T47D (cell line): Measurements from ENCODE around the gene BEAN1.
"Not testable (repeated sequence)": the region's sequence is repeated elsewhere in the genome, so short reads cannot be mapped to it uniquely, and the experiment has no call there.

Source experiments
- DNase-seq, 2 experiments: peaks; one replicate each; pipeline versions ENCODE4 v3.0.0 to v3.0.0-alpha.2; 2011 to 2012; ENCODE audit warnings: low read depth in 1 of 2, low spot score in 1 of 2
- JUND ChIP-seq: IDR thresholded peaks from 2 replicates; pipeline ENCODE4 v1.6.1; 2012; ENCODE audit warnings: low read depth
- in situ Hi-C: cut with HindIII; loops from 2 replicates; pipeline ENCODE4 v1.10.0; 2016; ENCODE audit warnings: low sequenced_read_pairs, low pct_unique_long_range_greater_than_20kb

Gene BEAN1

DNA sequence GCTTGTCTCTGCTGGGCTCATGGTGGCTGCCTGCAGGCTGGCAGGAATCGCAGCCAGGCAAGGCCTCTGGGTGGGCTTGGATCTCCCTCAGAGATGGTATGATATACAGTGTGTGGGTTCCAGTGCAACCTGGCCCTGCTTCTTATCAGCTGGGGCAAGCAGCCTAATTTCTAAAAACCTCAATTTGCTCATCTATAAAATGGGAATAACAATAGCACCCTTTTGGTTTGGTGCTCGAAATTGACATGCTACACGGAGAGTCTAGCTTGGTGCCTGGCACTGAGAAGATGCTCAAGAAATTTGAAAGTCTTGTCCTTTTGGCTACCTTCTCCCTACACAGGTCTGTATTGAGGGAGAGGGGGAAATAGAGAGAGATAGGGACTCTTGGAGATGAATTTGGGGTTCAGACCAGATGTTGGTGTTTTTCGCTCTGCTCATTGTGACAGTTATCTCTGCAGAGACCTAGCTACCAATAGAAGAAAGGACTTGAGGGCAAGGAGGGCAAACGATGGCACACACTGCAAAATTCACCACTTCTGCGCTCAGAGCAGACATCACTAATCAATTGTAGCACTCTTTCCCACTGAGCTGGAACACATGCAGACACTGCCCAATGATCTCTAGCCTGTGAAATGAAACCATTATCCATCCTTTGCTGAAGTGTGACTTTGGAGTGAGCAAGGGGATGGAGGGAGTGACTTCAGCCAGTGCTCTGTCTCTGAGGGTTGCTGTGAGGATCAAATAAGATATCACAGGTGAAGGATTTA lies 15.6 kb downstream of the BEAN1 start:
- in situ Hi-C loops, result no loop called here
- DNase-seq, result no peak
- TF ChIP-seq JUND, result no peak

DNA sequence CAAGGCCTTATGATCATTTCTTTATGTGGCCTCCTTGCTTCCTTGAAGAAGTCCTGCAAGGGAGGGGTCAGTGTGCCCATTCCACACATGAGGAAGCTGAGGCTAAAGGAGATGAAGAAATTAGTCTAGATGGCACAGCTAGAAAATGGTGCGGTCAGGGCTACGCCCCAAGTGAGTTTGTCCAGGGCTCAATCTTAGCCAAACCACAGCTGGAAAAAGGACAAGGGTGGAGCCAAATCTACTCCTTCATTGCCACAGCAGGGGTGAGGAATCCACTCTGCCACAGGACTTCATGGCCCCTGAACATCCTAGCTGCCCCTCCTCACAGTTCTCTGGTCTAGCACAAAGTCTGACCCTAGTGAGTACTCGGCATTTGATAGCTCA lies 16.2 kb downstream of the BEAN1 start:
- no peak for TF ChIP-seq JUND
- in situ Hi-C loops, result no loop called here
- no peak for DNase-seq

- in situ Hi-C loops, result no loop called here
- peak in 1 of 2 experiments; percentile 23 for DNase-seq
Measured at GRCh38 chr16:66444049-66444481, 17.0 kb downstream of the BEAN1 start.

GRCh38 chr16:66446737-66447136 lies 19.6 kb downstream of the BEAN1 start:
- TF ChIP-seq JUND, result no peak
- in situ Hi-C loops, result no loop called here
- DNase-seq, result no peak

More at GRCh38 chr16:66444049-66444481, 17.0 kb downstream of the BEAN1 start:
- TF ChIP-seq JUND, result no peak

- no peak for TF ChIP-seq JUND
- DNase-seq, result no peak
- in situ Hi-C loops, result no loop called here
Measured at GRCh38 chr16:66447491-66447890, 20.4 kb downstream of the BEAN1 start.

- TF ChIP-seq JUND, result no peak
- no peak for DNase-seq
- in situ Hi-C loops, result no loop called here
Measured at GRCh38 chr16:66451548-66451947, 24.5 kb downstream of the BEAN1 start.

GRCh38 chr16:66453230-66453629 lies 26.1 kb downstream of the BEAN1 start:
- in situ Hi-C loops, DNase-seq: not testable (repeated sequence)

DNA sequence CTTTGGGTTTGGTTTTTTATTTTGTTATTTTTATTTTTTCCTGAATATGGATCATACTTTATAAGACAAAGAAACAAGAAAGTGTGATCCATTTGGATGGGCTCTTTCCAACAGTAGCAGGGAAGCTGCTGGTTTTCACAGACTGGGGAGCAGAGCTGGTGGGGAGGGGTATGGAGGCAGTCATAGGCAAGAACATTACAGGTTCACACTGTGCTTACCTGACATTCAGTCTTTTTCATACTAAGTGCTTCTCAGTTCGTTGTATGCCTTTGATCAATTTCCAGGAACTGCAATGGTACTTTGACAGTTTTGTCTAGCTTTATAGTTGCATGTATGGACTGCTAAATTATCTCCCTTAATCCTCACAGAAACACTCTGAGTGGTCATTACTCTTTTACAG lies 27.7 kb downstream of the BEAN1 start:
- TF ChIP-seq JUND, result no peak
- no peak for DNase-seq
- in situ Hi-C loops, result no loop called here

GRCh38 chr16:66455970-66456369 lies 28.9 kb downstream of the BEAN1 start:
- in situ Hi-C loops, result no loop called here
- peak in 1 of 2 experiments; percentile 22 for DNase-seq
- TF ChIP-seq JUND, result no peak

- DNase-seq, result peak in 1 of 2 experiments; percentile 19
- in situ Hi-C loops, result no loop called here
- no peak for TF ChIP-seq JUND
Measured at GRCh38 chr16:66457888-66458287, 30.8 kb downstream of the BEAN1 start.

- no peak for DNase-seq
- TF ChIP-seq JUND, result no peak
- in situ Hi-C loops, result no loop called here
Measured at GRCh38 chr16:66458292-66458691, 31.2 kb downstream of the BEAN1 start.

DNA sequence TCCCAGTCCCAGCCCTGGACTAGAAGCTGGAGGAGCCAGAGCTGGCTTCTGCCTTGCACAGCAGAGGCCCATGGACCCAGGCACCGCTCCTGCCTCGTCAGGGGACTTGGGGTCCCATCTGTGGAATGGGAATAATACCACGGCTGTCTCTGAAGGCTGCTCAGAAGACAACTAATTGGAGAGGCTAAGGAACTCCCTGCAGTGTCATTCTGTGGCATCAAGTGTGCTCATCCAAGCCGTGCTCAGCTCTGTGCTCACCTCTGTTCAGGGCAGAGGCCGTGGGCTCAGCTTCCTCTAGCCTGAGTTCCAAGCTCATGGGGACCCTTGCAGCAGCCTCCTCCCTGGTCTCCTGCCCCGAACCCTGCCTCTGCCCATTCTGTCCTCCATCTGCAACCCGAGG lies 31.8 kb downstream of the BEAN1 start:
- DNase-seq, result no peak
- no peak for TF ChIP-seq JUND
- in situ Hi-C loops, result no loop called here

DNA sequence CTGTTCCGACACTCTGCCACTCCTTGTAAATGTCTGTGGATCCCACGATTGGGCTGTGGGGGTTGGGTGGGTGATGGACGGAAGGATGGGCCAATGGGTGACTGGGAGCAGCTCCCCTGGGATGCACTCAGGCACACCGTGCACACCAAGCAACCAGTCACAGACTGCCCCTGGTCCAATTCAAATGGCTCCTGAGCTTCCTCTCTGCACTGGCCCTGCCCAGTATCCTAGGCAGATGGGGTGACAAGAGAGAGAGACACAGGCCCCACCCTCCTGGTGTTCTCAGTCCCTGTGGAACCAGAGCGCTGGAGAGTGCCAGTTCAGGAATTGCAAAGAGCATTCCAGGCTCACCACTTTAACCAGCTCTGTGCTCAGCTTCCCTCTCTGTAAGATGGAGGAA lies 32.8 kb downstream of the BEAN1 start:
- peak in 1 of 2 experiments; percentile 70 for DNase-seq
- no peak for TF ChIP-seq JUND
- in situ Hi-C loops, result no loop called here

DNA sequence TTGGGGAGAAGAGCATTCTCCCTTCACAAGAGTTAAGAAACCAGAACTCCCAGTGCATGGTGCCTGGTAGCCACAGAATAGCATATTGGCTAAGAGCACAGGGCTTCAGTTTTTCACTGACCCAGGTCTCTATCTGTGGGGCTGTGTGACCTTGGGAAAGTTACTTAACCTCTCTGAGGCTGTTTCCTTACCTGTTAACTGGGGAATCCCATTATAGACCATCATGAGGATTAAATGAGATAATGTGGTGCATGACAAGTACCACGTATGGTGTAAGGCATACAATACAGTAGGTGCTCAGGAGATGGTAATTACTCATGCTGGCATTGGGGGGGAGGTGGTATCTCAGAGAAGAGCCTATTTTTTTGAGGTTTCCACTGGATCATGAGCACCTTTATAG lies 33.6 kb downstream of the BEAN1 start:
- no peak for DNase-seq
- in situ Hi-C loops, result no loop called here
- no peak for TF ChIP-seq JUND
